ENCODE results near the gene C6orf47.

The C6orf47 gene

DNA sequence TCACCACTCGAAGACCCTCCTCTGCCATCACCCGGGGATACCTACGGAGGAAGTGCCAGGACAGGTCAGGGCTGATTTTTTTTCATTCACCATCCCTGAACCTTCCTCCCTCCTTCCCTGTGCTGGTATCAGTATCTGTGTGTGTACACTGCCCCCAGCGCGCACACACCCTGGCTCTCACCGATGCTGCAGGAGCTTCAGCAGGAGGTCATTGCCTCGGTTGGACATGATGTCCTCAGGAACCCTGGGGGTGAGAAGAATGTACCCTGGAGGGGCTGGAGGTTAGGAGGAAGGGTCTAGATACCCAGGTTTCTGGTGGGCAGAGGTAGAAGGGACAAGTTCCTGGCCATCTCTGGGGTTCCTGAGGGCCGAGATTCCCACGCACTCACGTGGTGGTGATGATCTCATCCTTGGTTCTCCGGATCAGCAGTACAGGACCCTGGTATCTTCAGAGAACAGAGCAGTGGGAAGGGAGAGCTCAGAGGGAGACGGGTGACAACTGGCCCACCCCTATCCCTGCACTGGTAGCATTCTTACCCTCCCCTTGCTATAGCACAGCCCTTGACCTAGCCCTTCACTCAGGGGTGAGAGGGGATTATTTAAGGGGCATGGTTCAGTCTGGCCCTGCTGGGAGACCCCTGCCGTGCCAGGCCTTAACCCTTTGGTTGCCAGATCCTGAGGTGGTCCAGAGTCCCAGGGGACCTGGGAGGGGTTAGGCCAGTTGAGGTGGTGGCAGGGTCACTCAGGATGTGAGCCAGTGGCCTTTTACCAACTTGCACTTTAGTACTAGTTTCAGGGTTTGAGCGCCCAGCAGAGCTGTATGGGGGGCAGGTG lies 27.5 kb upstream of the C6orf47 start:
- DNase-seq: no peak

DNA sequence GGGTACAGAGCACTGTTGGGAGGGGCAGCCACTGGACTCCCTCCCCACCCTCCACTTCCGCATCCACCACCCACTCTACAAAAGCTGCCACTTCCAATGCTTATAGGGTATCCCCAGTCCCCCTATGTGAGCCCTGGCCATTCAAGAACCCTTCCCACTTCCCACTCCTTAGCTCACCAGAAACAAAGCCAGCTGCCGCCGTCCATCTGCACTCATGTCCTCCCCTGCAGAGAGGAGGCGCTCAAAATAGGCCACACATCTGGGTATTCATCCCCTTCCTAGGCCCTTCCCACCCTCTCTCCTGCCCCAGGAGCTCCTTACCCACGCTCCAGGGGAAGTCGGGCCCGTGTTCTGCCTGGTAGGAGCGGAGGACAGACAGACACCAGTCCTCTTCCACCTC lies 26.7 kb upstream of the C6orf47 start:
- DNase-seq: no peak

DNA sequence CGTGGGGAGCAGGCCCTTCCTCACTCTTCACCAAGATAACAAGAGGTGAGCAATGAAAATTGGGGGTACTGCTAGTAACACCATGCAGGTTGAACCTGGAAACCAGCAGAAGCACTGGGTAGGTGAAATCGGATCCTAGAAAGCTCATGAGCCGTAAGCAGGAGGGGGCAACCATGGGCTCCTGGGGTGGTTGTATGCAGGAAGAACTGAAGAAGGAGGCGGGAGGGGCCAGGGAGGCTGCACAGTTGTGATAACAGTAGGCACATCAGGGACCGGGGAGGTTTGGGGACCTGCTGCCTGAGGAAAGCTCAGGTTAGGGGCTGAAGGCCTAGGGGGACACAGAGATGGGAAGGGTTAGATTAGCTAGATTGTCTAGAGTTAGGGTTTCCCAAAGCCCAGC lies 25.9 kb upstream of the C6orf47 start:
- DNase-seq: no peak

DNA sequence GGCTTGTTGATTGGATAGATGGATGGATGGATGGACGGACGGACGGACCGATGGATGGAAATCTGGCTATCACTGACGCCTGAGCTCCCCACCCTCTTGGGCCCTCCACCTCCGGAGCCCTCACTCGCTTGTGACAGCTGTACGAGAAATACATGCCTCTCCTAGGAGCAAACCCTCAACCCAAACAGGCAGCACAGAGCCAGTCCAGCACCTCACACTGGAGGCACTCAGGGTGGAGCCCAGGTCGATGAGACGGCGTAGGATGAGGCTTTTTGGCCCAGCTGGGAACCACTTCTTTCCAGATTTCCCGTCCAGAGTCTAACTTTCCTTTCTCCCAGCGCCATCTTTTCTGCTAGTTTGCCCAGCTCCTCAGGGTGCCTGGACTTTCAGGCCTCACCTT lies 23.0 kb upstream of the C6orf47 start:
- no peak for DNase-seq

DNA sequence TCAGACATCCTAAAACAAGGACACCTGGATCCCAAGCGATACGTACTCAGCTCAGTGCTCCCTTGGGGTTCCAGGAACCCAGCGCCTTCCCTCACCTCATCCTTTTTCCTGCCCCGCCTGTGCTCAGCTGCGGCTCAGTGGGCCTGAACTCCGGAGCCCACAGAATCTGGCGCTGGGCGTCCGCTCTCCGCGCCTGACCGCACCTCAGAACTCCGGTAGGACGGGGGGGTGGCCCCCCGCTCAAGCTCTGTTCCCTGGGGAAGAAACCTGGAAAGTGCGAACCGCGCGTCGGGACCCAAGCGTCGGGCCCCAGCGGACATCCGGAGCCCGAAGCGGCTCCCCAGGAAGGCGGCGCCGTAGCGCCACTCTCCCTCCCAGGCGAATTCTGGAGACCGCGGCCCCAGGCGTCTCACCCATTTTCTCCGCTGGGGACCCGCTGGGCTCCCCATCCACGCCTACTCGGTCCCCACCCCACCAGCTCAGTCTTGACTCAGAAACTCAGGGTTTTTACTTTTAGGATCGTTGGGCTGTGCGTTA lies 20.6 kb upstream of the C6orf47 start:
- peak in 21 of 51 donors; percentile 4 to 69 (median 26) for DNase-seq

DNA sequence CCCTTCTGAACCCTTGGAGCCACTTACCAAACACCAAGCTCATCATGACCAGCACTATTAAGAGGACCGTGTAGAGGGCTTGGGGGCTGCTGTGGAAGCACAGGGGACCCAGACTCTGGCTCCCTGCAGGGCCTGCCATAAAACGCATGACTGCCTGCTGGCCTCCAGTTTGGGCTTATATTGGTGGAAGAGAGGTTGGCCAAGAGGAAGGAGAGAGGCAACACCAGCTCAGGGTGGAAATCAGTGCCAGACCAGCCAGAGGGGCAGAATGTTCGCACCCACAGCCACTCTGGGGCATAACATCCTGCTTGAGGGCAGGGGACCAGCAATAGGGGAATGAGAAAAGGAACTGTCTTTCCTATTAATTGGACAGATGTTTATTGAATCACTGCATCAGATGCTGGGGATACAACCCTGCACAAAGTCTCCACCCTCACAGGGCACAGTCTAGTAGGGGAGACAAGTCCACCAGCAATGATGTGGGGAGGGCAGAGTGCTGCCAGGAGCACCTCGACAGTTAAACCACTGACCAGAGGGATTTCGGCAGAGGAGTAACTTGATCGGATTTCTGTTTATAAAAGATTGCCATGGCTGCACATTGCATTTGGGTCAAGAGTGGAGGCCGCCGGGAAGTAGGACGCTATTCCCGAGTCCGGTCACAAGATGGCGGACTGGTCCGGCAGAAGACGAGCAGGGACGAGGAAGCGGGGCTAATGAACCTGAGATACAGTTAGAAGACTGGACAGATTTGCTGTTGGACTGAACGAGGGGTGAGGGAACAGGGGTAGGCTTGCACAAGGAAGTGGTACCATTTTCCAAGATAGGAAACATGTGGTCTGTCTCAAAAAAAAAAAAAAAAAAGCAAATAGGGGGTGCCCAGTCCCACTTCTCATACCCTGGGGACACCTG lies 19.9 kb upstream of the C6orf47 start, which contains the start of gene LY6G5C:
Gene LY6G5C, minus strand, starts transcription at position 842 of the 909 bp plus-strand sequence. Its CDS starts 694 bp downstream, at position 148.
- DNase-seq: peak in 46 of 51 donors; percentile 4 to 83 (median 60)

DNA sequence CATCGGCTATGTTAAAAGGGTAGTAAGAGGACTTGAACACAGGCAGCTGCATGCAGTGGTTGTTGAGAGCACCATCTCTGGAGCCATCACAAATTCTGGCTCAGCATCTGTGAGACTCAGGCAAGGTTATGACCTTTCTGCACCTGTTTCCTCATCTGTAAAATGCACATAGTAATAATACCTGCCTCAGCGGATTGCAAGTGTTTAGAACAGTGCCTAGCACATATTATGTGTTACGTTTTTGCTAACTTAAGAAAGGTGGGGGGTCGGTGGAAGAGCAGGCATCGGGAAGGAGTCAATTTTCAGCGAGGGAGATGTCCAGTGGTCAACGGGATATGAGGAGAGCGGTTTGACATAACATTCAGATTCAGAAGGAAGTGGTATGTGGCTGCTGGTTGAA lies 17.4 kb upstream of the C6orf47 start:
- no peak for DNase-seq

DNA sequence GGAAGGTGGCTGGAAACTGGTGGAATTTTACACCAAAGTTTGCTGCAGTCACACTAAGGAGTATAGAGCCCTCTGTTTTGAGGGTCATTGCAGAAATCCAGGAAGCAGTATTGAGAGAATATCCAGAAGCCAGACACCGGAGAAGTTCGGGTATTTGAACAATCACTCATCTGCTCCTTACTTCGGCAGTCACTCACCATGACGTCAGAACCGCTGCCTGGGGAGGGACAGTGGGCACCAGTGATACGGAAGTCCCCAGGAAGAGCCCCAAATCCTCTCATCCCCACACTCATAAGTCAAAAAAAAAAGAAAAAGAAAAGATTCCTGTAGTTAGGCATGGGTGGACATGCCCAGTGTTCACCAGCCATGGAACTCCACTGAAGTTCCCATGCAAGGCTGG lies 16.3 kb upstream of the C6orf47 start:
- no peak for DNase-seq

DNA sequence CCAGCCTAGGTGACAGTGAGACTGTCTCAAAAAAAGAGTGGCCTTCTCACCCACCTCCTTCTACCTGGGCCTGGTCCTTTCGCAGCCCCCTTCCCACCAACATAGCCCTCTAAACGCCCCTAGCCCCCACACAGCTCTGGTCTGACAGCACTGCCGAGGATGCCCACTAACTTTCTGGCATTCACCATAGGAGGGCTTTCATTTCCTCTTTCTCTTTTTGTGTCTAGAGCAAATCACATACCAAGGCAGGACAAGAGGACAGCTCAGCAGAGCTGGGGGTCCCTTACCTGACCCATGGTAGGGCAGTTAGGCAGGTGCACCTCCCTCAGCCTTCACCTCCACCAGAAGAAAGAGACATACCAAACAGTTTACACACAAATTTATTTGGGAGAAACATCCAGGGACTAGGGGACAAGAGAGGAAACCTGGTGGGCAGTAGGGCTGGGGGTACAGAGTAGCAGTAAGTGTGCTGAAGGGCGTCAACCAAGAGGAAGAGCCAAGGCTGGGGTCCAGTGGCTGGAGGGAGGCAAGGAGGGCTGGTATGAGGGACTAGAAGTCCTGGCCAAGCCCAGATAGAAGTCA lies 15.8 kb upstream of the C6orf47 start:
- DNase-seq: no peak

DNA sequence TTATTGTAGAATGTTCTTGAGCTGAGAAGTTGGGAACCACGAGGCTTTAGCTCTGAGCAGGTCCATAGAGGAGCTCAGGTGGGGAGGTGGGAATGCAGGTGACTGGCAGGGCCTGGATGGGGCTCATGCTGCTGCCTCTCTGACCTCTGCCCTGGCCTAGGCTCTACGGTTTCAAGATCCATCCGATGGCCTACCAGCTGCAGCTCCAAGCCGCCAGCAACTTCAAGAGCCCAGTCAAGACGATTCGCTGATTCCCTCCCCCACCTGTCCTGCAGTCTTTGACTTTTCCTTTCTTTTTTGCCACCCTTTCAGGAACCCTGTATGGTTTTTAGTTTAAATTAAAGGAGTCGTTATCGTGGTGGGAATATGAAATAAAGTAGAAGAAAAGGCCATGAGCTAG lies 9.1 kb upstream of the C6orf47 start, which contains the start of gene LY6G5B:
Gene LY6G5B, plus strand, starts transcription at position 301 of the 400 bp plus-strand sequence. CDS start 975 bp downstream, outside the sequence.
- DNase-seq: no peak

DNA sequence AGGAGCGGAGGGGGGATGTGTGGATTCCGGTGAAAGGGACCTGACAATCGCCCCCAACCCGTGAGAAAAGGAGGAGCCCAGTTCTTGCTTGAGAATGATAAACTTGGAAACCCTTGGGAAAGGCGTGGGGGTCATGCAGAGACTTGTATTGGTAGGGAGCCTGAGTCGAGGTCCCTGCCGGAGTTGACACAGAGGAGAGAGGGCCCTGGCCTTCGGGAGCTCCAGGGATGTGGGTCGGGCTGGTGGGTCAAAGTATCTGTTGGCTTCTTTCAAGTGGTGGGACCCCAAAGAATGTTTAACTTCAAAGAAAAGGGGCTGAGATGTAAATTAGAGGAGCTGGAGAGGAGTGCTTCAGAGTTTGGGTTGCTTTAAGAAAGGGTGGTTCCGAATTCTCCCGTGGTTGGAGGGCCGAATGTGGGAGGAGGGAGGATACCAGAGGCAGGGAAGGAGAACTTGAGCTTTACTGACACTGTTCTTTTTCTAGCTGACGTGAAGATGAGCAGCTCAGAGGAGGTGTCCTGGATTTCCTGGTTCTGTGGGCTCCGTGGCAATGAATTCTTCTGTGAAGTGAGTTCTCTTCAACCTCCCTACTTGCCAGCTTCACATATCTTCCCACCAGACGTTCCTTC lies 5.9 kb upstream of the C6orf47 start:
- DNase-seq: peak in 1 of 51 donors; percentile 40

DNA sequence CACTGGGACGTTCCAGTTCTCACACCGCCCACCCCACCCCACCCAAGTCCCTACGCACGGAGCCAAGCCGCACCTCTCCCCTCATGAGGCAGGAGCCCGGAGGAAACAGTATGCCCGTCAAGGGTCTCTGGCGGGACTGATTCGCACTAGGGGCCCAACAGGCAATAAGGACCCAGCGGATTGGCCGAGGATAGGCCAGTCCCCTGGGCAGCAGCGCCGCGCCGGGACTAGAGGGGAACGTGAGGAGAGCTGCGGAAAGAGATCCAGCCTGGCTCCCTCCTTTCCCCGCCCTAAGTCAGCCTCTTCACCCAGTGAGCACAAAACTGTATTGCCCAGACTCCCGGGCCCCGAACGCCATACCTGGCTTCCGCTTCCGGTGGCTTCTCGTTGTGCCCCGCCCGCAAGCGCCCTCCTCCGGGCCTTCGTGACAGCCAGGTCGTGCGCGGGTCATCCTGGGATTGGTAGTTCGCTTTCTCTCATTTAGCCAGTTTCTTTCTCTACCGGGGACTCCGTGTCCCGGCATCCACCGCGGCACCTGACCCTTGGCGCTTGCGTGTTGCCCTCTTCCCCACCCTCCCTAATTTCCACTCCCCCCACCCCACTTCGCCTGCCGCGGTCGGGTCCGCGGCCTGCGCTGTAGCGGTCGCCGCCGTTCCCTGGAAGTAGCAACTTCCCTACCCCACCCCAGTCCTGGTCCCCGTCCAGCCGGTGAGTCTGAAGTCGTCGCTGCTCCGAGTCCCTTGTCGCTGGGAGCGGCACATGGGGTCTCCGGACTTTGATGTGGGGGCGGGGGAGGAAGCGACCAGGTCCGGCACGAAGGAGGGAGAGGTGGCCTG lies 5.1 kb upstream of the C6orf47 start, which contains the start of gene CSNK2B:
Gene CSNK2B, plus strand, starts transcription at position 580 of the 836 bp plus-strand sequence. CDS start 752 bp downstream, outside the sequence.
- peak in 50 of 51 donors; percentile 79 to 99 (median 98) for DNase-seq

DNA sequence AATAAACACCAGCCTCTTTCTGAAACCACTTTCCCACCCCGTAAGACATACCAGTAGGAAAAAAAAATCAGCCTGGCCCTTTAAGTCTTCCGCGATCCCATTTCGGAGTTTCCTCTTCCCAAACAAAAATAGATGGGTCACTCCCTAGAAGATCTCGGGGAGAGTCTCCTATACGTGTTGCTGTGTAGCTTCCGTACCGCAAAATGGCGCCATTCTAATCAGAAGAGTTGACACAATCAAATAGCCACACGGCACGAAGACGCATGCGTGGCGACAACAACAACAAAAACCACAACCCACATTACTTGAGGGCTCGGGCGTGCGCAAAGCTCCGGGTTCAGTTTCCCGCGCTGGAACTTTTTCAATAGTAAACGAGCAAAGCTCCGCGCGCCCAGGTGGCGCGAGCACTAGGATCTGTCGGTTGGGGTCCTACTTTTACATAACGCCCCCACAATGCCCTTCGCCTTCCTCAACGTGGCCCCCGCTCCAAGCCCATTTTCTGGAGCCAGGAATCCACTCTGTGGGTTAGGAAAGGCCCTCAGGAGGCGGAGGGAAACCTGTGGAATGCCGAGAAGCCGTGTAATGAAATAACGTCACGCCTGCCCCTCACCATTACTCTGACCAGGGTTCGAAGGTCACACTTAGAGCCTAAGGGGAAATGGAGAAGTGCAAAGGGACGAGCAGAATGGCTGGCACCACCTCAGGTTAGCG lies 4.4 kb upstream of the C6orf47 start, which contains the start of gene GPANK1:
Gene GPANK1, minus strand, starts transcription at position 208 of the 711 bp plus-strand sequence. CDS start 519 bp downstream, outside the sequence.
- DNase-seq: peak in 50 of 51 donors; percentile 46 to 94 (median 78)

DNA sequence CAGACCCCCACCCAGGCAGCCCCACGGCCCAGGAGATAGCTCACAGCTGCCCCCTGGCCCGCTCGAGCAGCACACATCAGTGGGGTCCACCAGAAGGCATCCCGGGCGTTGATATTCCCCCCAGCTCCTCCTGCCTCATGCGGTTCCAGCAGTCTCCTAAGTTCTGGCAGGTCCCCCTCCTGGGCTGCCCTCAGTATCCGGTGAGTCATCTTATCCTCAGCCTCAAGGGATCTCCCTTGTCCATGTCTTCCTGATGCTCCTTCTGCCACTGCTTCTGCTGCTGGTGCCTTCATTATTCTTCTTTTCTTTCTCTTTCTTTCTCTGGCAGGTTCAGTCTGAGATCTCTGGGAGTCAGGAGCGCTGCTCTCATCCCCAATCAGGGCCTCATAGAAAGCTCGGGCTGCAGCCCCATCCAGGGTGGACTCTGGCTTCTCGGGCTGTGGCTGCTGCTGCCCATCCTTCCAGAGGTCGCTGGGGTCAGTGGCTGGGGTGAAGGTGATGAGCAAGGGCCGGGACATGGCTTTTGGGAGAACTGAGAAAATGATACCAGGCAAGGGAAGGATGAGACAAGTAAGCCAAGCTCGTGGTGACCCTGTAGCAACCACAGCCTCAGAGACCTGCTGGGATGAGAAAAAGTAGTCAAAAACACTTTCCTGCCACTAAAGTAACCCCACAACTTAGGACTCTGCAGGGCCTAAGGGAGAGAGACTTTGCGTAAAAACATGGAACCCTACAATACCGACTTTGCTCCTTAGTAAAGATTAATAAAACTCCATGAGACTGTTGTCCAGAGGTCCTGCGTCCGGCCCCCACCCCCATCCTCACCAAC lies 3.6 kb upstream of the C6orf47 start:
- DNase-seq: peak in 3 of 51 donors; percentile 5 to 13 (median 6)

DNA sequence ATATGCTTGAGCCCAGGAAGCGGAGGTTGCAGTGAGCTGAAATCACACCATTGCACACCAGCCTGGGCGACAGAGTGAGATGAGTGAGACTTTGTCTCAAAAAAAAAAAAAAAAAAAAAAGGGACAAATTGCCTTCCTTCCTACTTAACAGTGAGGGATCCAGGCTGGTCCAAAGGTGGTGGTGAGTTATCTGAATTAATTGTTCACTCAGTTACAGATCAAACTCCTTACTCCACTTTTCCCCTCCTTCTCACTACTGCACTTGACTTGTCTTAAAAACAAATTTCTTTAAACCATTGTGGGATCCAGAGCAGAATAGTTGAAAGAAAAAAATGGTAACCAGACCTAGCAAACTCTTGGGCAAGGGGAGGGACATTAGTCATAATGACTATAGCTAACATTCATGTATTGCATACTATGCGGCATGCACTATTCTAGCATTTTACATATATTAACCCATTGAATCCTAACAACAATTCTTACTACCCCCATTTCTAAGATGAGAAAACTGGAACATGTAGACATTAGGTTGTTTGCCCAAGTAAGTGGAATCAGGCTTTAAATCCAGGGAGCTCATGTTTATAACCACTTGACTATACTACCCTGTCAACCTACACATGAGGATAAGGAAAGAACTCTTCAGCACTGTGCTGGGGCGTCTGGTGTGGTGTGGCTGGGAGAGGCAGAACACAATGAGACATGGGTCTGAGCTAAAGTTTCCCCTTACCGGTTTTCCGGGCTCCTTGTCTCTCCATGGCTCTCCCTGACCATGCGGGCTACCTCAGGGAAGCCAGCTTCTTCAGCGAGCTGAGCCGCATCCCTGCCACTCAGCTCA lies 2.8 kb upstream of the C6orf47 start:
- no peak for DNase-seq

DNA sequence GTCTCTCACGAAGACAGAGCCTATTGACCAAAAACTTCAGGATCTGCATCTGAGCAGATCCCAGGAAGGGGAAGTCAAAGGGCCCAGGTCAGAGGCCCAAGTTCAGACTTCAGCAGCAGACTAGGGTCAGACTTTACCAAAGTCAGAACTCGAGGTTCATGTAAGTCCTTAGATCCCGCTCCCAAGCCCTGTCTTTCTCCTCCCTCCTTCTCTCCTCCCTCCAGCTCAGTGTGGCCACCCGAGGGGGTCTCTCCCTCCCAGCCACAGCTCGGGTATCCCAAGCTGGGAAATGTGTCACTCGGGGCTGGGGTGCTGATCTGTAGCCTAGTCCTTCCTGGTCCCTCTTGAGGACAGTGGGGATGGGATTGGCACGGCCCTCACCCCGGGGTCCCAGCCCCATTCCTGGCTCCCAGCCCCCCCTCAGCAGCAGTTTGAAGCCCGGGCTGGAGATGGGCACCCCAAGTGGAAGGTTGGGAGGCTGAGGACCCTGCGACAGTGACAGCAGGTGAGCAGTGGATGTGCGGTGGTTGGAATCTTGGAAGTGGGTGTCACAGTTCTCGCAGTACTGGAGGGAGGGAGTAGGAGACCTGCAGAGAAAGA lies 1.6 kb upstream of the C6orf47 start:
- no peak for DNase-seq

All from hypothalamus (tissue), 51 donors.